ENCODE measurements around the gene PIBF1. TPM values are rescaled to one million over a fixed set of nuclear protein-coding genes. Genes with fewer than 3 reads are reported as not detected.
"Not testable (repeated sequence)": the region's sequence is repeated elsewhere in the genome, so short reads cannot be mapped to it uniquely, and the experiment has no call there.

The PIBF1 gene
- total and polyA plus RNA-seq, 4 experiments from 2014 or later = 10.4 to 36.0 (median 23.0) TPM

- H3K27me3 Mint-ChIP-seq; POLR2A ChIA-PET (ENCODE audit: partially characterized antibody); H3K36me3 ChIP-seq (ENCODE audit: insufficient read depth, low read length); H3K27me3 ChIP-seq (ENCODE audit: insufficient read depth, low read length); H3K27ac Mint-ChIP-seq; CTCF ChIA-PET (ENCODE audit: partially characterized antibody); DNase-seq; H3K27ac ChIP-seq (ENCODE audit: low read depth, low read length); H3K4me3 Mint-ChIP-seq; H3K4me3 ChIP-seq (ENCODE audit: low read length in 2 of 2); H3K4me1 Mint-ChIP-seq; H3K4me1 ChIP-seq (ENCODE audit: insufficient read depth, low read length); intact Hi-C loops (cut with micrococcal nuclease); H3K9me3 Mint-ChIP-seq; H3K9me3 ChIP-seq (ENCODE audit: control insufficient read depth in 1 of 2, low read length in 2 of 2): not testable (repeated sequence)
- peaks cover 7 to 16% of the 10 kb centered on the region in 2 donors for H3K36me3 Mint-ChIP-seq
Measured at GRCh38 chr13:72901546-72901945, 119.6 kb downstream of the PIBF1 start.

GRCh38 chr13:72908416-72908815, 126.5 kb downstream of the PIBF1 start:
- DNase-seq = no peak
- peak overlapping the region in 1 of 7 donors; percentile 35 for H3K27ac Mint-ChIP-seq
- Histone ChIP-seq H3K36me3 (ENCODE audit: insufficient read depth, low read length) (no peaks in the 10 kb centered on the region), H3K27me3 (ENCODE audit: insufficient read depth, low read length) (no peaks in the 10 kb centered on the region), H3K9me3 (ENCODE audit: control insufficient read depth in 1 of 2, low read length in 2 of 2) (no peaks in the 10 kb centered on the region), H3K4me1 (ENCODE audit: insufficient read depth, low read length) (no peaks in the 10 kb centered on the region), H3K27ac (ENCODE audit: low read depth, low read length) (no peak overlapping the region), H3K4me3 (ENCODE audit: low read length in 2 of 2) (no peak overlapping the region)
- no peaks in the 10 kb centered on the region for H3K4me1 Mint-ChIP-seq
- no peaks in the 10 kb centered on the region for H3K9me3 Mint-ChIP-seq
- H3K27me3 Mint-ChIP-seq = no peaks in the 10 kb centered on the region
- no peak overlapping the region for H3K4me3 Mint-ChIP-seq
- intact Hi-C loops (cut with micrococcal nuclease) = no loop called here
- ChIA-PET CTCF (ENCODE audit: partially characterized antibody) (interaction anchor here (0.9 kb wide), 1 partner anchor 14 kb away, joined by 3 read pairs; no protein-coding TSS in a partner anchor), POLR2A (ENCODE audit: partially characterized antibody) (no interaction called here)
- peaks cover 40 to 46% of the 10 kb centered on the region in 2 donors for H3K36me3 Mint-ChIP-seq

- H3K4me1 Mint-ChIP-seq = peaks cover 0 to 2% (median 0%) of the 10 kb centered on the region in 4 donors
Measured at GRCh38 chr13:72911981-72912380, 130.0 kb downstream of the PIBF1 start.

DNA sequence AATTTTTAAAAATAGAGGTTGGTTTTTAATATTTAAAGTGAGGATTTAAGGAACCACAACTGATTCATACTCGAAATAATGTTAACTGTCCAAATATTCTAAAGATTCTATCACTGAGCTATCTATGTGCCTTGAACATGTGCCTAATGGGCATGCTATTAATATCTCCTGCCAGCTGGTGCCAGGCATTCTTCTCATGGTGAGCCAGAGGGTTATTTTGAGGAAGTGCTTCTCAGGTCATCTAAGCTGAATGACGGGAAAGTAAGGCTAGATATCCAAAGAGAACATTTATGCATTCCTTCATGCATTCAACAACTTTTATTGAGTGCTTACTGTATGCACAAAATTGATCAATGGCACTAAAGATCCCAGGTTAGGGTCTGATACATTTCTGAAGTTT, 138.2 kb downstream of the PIBF1 start:
- peaks cover 40 to 52% of the 10 kb centered on the region in 2 donors for H3K36me3 Mint-ChIP-seq
- no peaks in the 10 kb centered on the region for H3K9me3 Mint-ChIP-seq

More at GRCh38 chr13:72911981-72912380, 130.0 kb downstream of the PIBF1 start:
- Mint-ChIP-seq H3K27me3 (no peaks in the 10 kb centered on the region), H3K4me3 (no peak overlapping the region), H3K27ac (peak overlapping the region in 4 of 7 donors; percentile 29 to 88 (median 58)), H3K36me3 (peaks cover 48 to 49% of the 10 kb centered on the region in 2 donors), H3K9me3 (no peaks in the 10 kb centered on the region)
- Histone ChIP-seq H3K4me1 (ENCODE audit: insufficient read depth, low read length) (no peaks in the 10 kb centered on the region), H3K9me3 (ENCODE audit: control insufficient read depth in 1 of 2, low read length in 2 of 2) (no peaks in the 10 kb centered on the region), H3K27ac (ENCODE audit: low read depth, low read length) (no peak overlapping the region), H3K36me3 (ENCODE audit: insufficient read depth, low read length) (no peaks in the 10 kb centered on the region), H3K27me3 (ENCODE audit: insufficient read depth, low read length) (no peaks in the 10 kb centered on the region), H3K4me3 (ENCODE audit: low read length in 2 of 2) (no peak overlapping the region)
- no peak for DNase-seq
- intact Hi-C loops (cut with micrococcal nuclease) = no loop called here
- POLR2A ChIA-PET (ENCODE audit: partially characterized antibody) = no interaction called here
- CTCF ChIA-PET (ENCODE audit: partially characterized antibody) = interaction anchor here (0.9 kb wide), 1 partner anchor 148 kb away, joined by 3 read pairs; no protein-coding TSS in a partner anchor

DNA sequence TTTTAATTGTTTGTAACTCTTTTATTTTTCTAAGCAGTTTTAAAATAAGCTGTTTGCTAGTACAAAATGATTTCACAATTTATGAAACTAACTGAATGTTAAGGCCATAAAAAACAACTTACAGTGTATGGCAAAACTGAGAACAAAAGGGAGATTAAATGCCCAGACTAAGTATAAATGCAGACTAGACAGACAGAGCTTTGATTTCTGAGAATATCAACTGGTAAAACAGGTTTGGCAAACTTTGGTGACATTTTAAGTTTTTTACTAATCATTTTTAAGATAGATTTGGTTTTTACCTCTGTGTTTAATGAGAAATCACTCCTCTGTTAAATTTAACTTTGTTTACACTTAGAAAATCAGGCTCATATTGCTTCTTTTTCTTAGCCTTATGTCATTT, 149.4 kb downstream of the PIBF1 start:
- ChIA-PET CTCF (ENCODE audit: partially characterized antibody) (no interaction called here), POLR2A (ENCODE audit: partially characterized antibody) (no interaction called here)
- intact Hi-C loops (cut with micrococcal nuclease) = no loop called here
- Mint-ChIP-seq H3K4me3 (no peak overlapping the region), H3K27me3 (no peaks in the 10 kb centered on the region), H3K27ac (no peak overlapping the region), H3K36me3 (peaks cover 30 to 63% of the 10 kb centered on the region in 2 donors), H3K9me3 (no peaks in the 10 kb centered on the region), H3K4me1 (no peaks in the 10 kb centered on the region)
- H3K9me3 ChIP-seq (ENCODE audit: control insufficient read depth in 1 of 2, low read length in 2 of 2) = no peaks in the 10 kb centered on the region
- no peaks in the 10 kb centered on the region for H3K4me1 ChIP-seq (ENCODE audit: insufficient read depth, low read length)
- no peaks in the 10 kb centered on the region for H3K36me3 ChIP-seq (ENCODE audit: insufficient read depth, low read length)
- no peak for DNase-seq
- H3K27ac ChIP-seq (ENCODE audit: low read depth, low read length) = no peak overlapping the region
- H3K4me3 ChIP-seq (ENCODE audit: low read length in 2 of 2) = no peak overlapping the region
- no peaks in the 10 kb centered on the region for H3K27me3 ChIP-seq (ENCODE audit: insufficient read depth, low read length)

More for the DNA sequence above, 138.2 kb downstream of the PIBF1 start:
- intact Hi-C loops (cut with micrococcal nuclease) = no loop called here
- Histone ChIP-seq H3K9me3 (ENCODE audit: control insufficient read depth in 1 of 2, low read length in 2 of 2) (no peaks in the 10 kb centered on the region), H3K4me1 (ENCODE audit: insufficient read depth, low read length) (peaks cover 5% of the 10 kb centered on the region), H3K27ac (ENCODE audit: low read depth, low read length) (no peak overlapping the region), H3K27me3 (ENCODE audit: insufficient read depth, low read length) (no peaks in the 10 kb centered on the region), H3K4me3 (ENCODE audit: low read length in 2 of 2) (no peak overlapping the region), H3K36me3 (ENCODE audit: insufficient read depth, low read length) (no peaks in the 10 kb centered on the region)
- no peaks in the 10 kb centered on the region for H3K27me3 Mint-ChIP-seq
- H3K27ac Mint-ChIP-seq = no peak overlapping the region
- POLR2A ChIA-PET (ENCODE audit: partially characterized antibody) = no interaction called here
- H3K4me1 Mint-ChIP-seq = peaks cover 2 to 10% (median 5%) of the 10 kb centered on the region in 4 donors
- no peak for DNase-seq
- CTCF ChIA-PET (ENCODE audit: partially characterized antibody) = no interaction called here
- H3K4me3 Mint-ChIP-seq = no peak overlapping the region

- peaks cover 29 to 68% of the 10 kb centered on the region in 2 donors for H3K36me3 Mint-ChIP-seq
Measured at GRCh38 chr13:72932250-72932649, 150.3 kb downstream of the PIBF1 start.

DNA sequence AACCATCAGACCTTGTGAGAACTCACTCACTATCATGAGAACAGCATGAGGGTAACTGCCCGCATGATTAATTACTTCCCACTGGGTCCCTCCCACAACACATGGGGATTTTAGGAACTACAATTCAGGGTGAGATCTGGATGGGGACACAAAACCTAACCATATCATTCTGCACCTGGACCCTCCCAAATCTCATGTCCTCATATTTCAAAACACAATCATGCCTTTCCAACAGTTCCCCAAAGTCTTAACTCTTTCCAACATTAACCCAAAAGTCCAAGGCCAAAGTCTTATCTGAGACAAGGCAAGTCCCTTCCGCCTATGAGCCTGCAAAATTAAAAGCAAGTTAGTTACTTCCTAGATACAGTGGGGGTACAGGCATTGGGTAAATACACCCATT, 164.3 kb downstream of the PIBF1 start:
- H3K4me3 ChIP-seq (ENCODE audit: low read length in 2 of 2); POLR2A ChIA-PET (ENCODE audit: partially characterized antibody); H3K27ac ChIP-seq (ENCODE audit: low read depth, low read length); H3K27me3 ChIP-seq (ENCODE audit: insufficient read depth, low read length); H3K9me3 ChIP-seq (ENCODE audit: control insufficient read depth in 1 of 2, low read length in 2 of 2); H3K9me3 Mint-ChIP-seq; DNase-seq; CTCF ChIA-PET (ENCODE audit: partially characterized antibody); H3K27me3 Mint-ChIP-seq; H3K4me1 ChIP-seq (ENCODE audit: insufficient read depth, low read length); H3K4me1 Mint-ChIP-seq; H3K4me3 Mint-ChIP-seq; intact Hi-C loops (cut with micrococcal nuclease); H3K27ac Mint-ChIP-seq; H3K36me3 ChIP-seq (ENCODE audit: insufficient read depth, low read length): not testable (repeated sequence)
- peaks cover 51 to 65% of the 10 kb centered on the region in 2 donors for H3K36me3 Mint-ChIP-seq

More at GRCh38 chr13:72932250-72932649, 150.3 kb downstream of the PIBF1 start:
- Histone ChIP-seq H3K27ac (ENCODE audit: low read depth, low read length) (no peak overlapping the region), H3K27me3 (ENCODE audit: insufficient read depth, low read length) (no peaks in the 10 kb centered on the region), H3K4me3 (ENCODE audit: low read length in 2 of 2) (no peak overlapping the region), H3K4me1 (ENCODE audit: insufficient read depth, low read length) (no peaks in the 10 kb centered on the region), H3K36me3 (ENCODE audit: insufficient read depth, low read length) (no peaks in the 10 kb centered on the region), H3K9me3 (ENCODE audit: control insufficient read depth in 1 of 2, low read length in 2 of 2) (no peaks in the 10 kb centered on the region)
- no peak for DNase-seq
- no peak overlapping the region for H3K27ac Mint-ChIP-seq
- H3K4me3 Mint-ChIP-seq = no peak overlapping the region
- H3K4me1 Mint-ChIP-seq = no peaks in the 10 kb centered on the region
- no peaks in the 10 kb centered on the region for H3K9me3 Mint-ChIP-seq
- H3K27me3 Mint-ChIP-seq = no peaks in the 10 kb centered on the region
- ChIA-PET CTCF (ENCODE audit: partially characterized antibody) (no interaction called here), POLR2A (ENCODE audit: partially characterized antibody) (no interaction called here)
- intact Hi-C loops (cut with micrococcal nuclease) = no loop called here

All from CD4-positive, alpha-beta memory T cell (primary cell).